ENCODE results near the gene MVD.

GRCh38 chr16:88680554-88681083 lies 17.7 kb upstream of the MVD start:
- TF ChIP-seq ATF3 (IDR thresholded peaks at IDR 0.05; ENCODE audit: borderline replicate concordance, extremely low read depth, low read depth, low read length) (no peak), EZH2 (IDR thresholded peaks at IDR 0.05; ENCODE audit: borderline replicate concordance, control insufficient read depth, low read depth, low read length) (no peak), USF1 (IDR thresholded peaks at IDR 0.05; ENCODE audit: borderline replicate concordance, extremely low read length, insufficient read depth, low read depth, low read length) (no peak), HDAC2 (IDR thresholded peaks at IDR 0.05) (no peak), CTCF (IDR thresholded peaks at IDR 0.05 in 2 of 3, conservative IDR thresholded peaks at IDR 0.05 in 1 of 3; ENCODE audit: control insufficient read depth in 2 of 3, extremely low read depth in 1 of 3, insufficient read depth in 1 of 3, low read depth in 3 of 3, low read length in 3 of 3) (no peak), POLR2A (IDR thresholded peaks at IDR 0.05; ENCODE audit: low read depth, low read length) (no peak), MAX (IDR thresholded peaks at IDR 0.05; ENCODE audit: low read depth, low read length) (no peak), TCF7 (IDR thresholded peaks at IDR 0.05; ENCODE audit: borderline replicate concordance) (no peak), TCF12 (IDR thresholded peaks at IDR 0.05; ENCODE audit: low read depth, low read length) (no peak), POLR2AphosphoS5 (IDR thresholded peaks at IDR 0.05; ENCODE audit: low read length) (no peak), ZNF274 (IDR thresholded peaks at IDR 0.05; ENCODE audit: insufficient read depth, insufficient read length) (no peak)

All from GM12878 (cell line).